Panc1 (cell line): ENCODE results near the gene TRAPPC2L. TPM values are rescaled to one million over a fixed set of nuclear protein-coding genes. Genes with fewer than 3 reads are reported as not detected.

Experiments
- ATAC-seq: fragments of 200-7000 bp; cut with Tn5 transposase; 2 replicates; pipeline ENCODE4 v1.9.1; 2020; ENCODE audit warnings: mild to moderate bottlenecking, moderate library complexity
- BruUV-seq: library from RNA; stranded (reverse); fragments of 400-500 nt; replicated peaks from 2 replicates; lab custom pipeline; 2021; lab: Mats Ljungman, UMichigan
- CTCF ChIA-PET: fragments of 300-600 bp; sonication (Branson Sonifier 250); formaldehyde crosslinking; loops from one replicate; lab custom pipeline; 2022; ENCODE audit warnings: antibody characterized with exemption; lab: Charles Lee
- POLR2A ChIA-PET: fragments of 300-600 bp; sonication (Branson Sonifier 250); formaldehyde crosslinking; loops from one replicate; lab custom pipeline; 2022; ENCODE audit warnings: antibody characterized with exemption; lab: Charles Lee
- DNase-seq: peaks from one replicate; pipeline ENCODE4 v3.0.0-alpha.2; 2010; ENCODE audit warnings: low read depth, low spot score
- H3K27ac ChIP-seq: 2 replicates; pipeline ENCODE4 v1.5.1; 2011; ENCODE audit warnings: mild to moderate bottlenecking, low read length, inconsistent platforms
- H3K27me3 ChIP-seq: fragments of 200-500 bp; sonication (Bioruptor generic); 2 replicates; pipeline ENCODE4 v1.6.0; 2014; ENCODE audit warnings: low read length, inconsistent platforms; ENCODE audit not compliant: control insufficient read depth, insufficient read depth
- H3K36me3 ChIP-seq: fragments of 200-500 bp; sonication (Bioruptor generic); 2 replicates; pipeline ENCODE4 v1.5.1; 2014; ENCODE audit warnings: inconsistent platforms, mild to moderate bottlenecking, low read length, moderate library complexity; ENCODE audit not compliant: control insufficient read depth, insufficient read depth
- H3K4me1 ChIP-seq: 2 replicates; pipeline ENCODE4 v1.5.1; 2011; ENCODE audit warnings: inconsistent platforms, mild to moderate bottlenecking, low read length, moderate library complexity; ENCODE audit not compliant: control insufficient read depth, insufficient read depth
- H3K4me3 ChIP-seq, 2 experiments: 2 replicates each; pipeline ENCODE4 v1.5.1; 2011 to 2012; ENCODE audit warnings: low read depth in 2 of 2, low read length in 2 of 2, mild to moderate bottlenecking in 2 of 2, inconsistent platforms in 1 of 2, moderate library complexity in 1 of 2
- H3K9me3 ChIP-seq: fragments of 200-500 bp; sonication (Bioruptor generic); 2 replicates; pipeline ENCODE4 v1.5.1; 2014; ENCODE audit warnings: low read depth, mild to moderate bottlenecking, inconsistent platforms, low read length, moderate library complexity; ENCODE audit not compliant: control insufficient read depth, insufficient read depth
- POLR2AphosphoS5 ChIP-seq: IDR thresholded peaks from 2 replicates; pipeline ENCODE4 v1.6.1; 2012; ENCODE audit warnings: mild to moderate bottlenecking, low read depth, low read length, moderate library complexity
- SIN3A ChIP-seq: IDR thresholded peaks from 2 replicates; pipeline ENCODE4 v1.6.1; 2012; ENCODE audit warnings: low read depth, mild to moderate bottlenecking, low read length, moderate library complexity, borderline replicate concordance; ENCODE audit not compliant: insufficient read depth
- TCF7L2 ChIP-seq: IDR thresholded peaks from 2 replicates; pipeline ENCODE4 v1.6.1; 2011; ENCODE audit warnings: mild to moderate bottlenecking, low read depth, low read length, inconsistent platforms
- in situ Hi-C: cut with HindIII; loops from 2 replicates; pipeline ENCODE4 v1.10.0; 2016; ENCODE audit warnings: low sequenced_read_pairs, low pct_unique_long_range_greater_than_20kb
- intact Hi-C: fragments of 100-400 bp; cut with micrococcal nuclease; formaldehyde crosslinking; loops from one replicate; pipeline ENCODE4 v1.10.0; 2022; ENCODE audit not compliant: unreplicated experiment
- total RNA-seq: library from RNA; stranded (reverse); gene quantifications from one replicate; pipeline ENCODE4 v1.2.1, GENCODE V29; 2021; ENCODE audit not compliant: unreplicated experiment
- TF ChIP-seq, protein P1 (sequence below), 2 experiments: IDR thresholded peaks; 2 replicates each; pipeline ENCODE4 v1.6.1; 2011 to 2012; ENCODE audit warnings: low read depth in 2 of 2, control low read depth in 1 of 2, low read length in 1 of 2, mild to moderate bottlenecking in 1 of 2, moderate library complexity in 1 of 2; ENCODE audit not compliant: insufficient read depth in 1 of 2
- TF ChIP-seq, protein P2 (sequence below): fragments of 450-650 bp; IDR thresholded peaks from 2 replicates; pipeline ENCODE4 v1.5.1; 2017; ENCODE audit warnings: mild to moderate bottlenecking

TRAPPC2L gene
- total RNA-seq, 1 experiment from 2014 or later = 73.8 TPM

DNA sequence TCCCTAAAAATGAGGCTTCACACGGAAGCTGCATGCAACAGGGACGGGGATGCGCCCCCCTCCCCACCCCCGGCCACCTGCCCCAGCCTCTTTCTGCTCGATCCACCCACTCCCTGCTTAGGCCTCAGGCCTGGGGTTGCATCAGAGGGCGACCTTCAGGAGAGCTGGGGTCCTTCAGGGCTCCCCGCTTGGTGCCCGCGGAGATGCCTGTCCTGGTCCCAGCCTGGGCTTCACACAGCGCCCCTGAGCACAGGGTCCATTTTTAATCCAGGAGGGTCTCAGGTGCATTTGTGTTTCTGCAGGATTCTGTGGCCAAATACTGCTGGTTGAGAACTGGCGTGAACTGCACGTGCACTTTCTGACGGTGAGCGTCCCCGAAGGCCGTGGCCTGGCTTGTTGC is 37.8 kb upstream of the TRAPPC2L start:
- H3K9me3 ChIP-seq = no peaks in the 10 kb centered on the region
- intact Hi-C loops = loop anchor here (10.0 kb wide), 1 partner anchor 346 kb away; no protein-coding TSS in a partner anchor
- H3K36me3 ChIP-seq = no peaks in the 10 kb centered on the region
- ATAC-seq (no peak), DNase-seq (no peak)
- POLR2A ChIA-PET = no interaction called here
- H3K27ac ChIP-seq = no peak overlapping the region
- TF ChIP-seq POLR2AphosphoS5 (no peak), TCF7L2 (no peak), SIN3A (no peak)
- TF ChIP-seq, protein P1, sequence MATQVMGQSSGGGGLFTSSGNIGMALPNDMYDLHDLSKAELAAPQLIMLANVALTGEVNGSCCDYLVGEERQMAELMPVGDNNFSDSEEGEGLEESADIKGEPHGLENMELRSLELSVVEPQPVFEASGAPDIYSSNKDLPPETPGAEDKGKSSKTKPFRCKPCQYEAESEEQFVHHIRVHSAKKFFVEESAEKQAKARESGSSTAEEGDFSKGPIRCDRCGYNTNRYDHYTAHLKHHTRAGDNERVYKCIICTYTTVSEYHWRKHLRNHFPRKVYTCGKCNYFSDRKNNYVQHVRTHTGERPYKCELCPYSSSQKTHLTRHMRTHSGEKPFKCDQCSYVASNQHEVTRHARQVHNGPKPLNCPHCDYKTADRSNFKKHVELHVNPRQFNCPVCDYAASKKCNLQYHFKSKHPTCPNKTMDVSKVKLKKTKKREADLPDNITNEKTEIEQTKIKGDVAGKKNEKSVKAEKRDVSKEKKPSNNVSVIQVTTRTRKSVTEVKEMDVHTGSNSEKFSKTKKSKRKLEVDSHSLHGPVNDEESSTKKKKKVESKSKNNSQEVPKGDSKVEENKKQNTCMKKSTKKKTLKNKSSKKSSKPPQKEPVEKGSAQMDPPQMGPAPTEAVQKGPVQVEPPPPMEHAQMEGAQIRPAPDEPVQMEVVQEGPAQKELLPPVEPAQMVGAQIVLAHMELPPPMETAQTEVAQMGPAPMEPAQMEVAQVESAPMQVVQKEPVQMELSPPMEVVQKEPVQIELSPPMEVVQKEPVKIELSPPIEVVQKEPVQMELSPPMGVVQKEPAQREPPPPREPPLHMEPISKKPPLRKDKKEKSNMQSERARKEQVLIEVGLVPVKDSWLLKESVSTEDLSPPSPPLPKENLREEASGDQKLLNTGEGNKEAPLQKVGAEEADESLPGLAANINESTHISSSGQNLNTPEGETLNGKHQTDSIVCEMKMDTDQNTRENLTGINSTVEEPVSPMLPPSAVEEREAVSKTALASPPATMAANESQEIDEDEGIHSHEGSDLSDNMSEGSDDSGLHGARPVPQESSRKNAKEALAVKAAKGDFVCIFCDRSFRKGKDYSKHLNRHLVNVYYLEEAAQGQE (IDR thresholded peaks at IDR 0.05; ENCODE audit: insufficient read depth in 1 of 2, low read depth in 2 of 2, low read length in 1 of 2) = no peak
- TF ChIP-seq, protein P2, sequence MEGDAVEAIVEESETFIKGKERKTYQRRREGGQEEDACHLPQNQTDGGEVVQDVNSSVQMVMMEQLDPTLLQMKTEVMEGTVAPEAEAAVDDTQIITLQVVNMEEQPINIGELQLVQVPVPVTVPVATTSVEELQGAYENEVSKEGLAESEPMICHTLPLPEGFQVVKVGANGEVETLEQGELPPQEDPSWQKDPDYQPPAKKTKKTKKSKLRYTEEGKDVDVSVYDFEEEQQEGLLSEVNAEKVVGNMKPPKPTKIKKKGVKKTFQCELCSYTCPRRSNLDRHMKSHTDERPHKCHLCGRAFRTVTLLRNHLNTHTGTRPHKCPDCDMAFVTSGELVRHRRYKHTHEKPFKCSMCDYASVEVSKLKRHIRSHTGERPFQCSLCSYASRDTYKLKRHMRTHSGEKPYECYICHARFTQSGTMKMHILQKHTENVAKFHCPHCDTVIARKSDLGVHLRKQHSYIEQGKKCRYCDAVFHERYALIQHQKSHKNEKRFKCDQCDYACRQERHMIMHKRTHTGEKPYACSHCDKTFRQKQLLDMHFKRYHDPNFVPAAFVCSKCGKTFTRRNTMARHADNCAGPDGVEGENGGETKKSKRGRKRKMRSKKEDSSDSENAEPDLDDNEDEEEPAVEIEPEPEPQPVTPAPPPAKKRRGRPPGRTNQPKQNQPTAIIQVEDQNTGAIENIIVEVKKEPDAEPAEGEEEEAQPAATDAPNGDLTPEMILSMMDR = no peak
- in situ Hi-C loops = no loop called here
- H3K27me3 ChIP-seq = no peaks in the 10 kb centered on the region
- CTCF ChIA-PET = no interaction called here
- H3K4me1 ChIP-seq = no peaks in the 10 kb centered on the region
- H3K4me3 ChIP-seq = no peak overlapping the region
- no TSS peak for BruUV-seq

DNA sequence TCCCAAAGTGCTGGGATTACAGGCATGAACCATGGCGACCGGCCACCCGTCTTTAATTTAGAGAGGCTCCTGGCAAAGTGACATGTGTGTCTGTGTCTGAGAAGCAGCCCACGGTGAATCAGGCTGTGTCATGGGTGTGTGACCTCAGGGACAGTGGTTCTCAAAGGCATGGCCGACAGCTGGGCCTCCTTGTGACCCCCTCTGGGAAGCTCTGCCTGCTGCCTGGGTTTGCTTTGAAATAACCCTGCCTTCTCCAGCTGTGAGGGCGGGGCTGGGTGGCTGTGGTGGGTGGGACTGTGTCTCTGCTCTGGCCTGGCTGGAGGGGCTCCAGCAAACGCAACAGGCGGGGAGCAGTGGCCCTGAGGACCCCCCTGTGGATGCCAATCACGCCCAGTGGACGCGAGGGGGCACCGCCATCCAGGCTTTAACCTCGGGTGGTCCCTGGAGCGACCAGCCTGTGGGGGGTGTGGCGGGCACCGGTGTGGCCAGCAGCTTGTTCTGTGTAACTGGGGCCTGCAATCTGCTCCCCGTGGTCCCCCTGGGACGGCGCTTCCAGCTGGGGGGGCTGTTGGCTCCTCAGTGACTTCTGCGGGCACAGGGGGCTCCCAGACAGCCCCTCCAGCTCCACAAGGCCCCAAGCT is 36.4 kb upstream of the TRAPPC2L start:
- Histone ChIP-seq H3K9me3 (no peaks in the 10 kb centered on the region), H3K27ac (no peak overlapping the region), H3K27me3 (no peaks in the 10 kb centered on the region), H3K4me3 (no peak overlapping the region), H3K4me1 (no peaks in the 10 kb centered on the region), H3K36me3 (no peaks in the 10 kb centered on the region)
- DNase-seq = no peak
- CTCF ChIA-PET = interaction anchor here (0.7 kb wide), 1 partner anchor 83 kb away, joined by 5 read pairs; no protein-coding TSS in a partner anchor
- intact Hi-C loops = no loop called here
- no peak for ATAC-seq
- in situ Hi-C loops = no loop called here
- BruUV-seq = no TSS peak
- TF ChIP-seq SIN3A = no peak
- TF ChIP-seq, protein P2 = no peak
- no peak for TF ChIP-seq TCF7L2
- TF ChIP-seq, protein P1 (IDR thresholded peaks at IDR 0.05; ENCODE audit: insufficient read depth in 1 of 2, low read depth in 2 of 2, low read length in 1 of 2) = no peak
- POLR2A ChIA-PET = no interaction called here
